Renal pelvis (tissue), 4 donors: ENCODE data around the gene ZNF256. TPM values are rescaled to one million over a fixed set of nuclear protein-coding genes. Genes with fewer than 3 reads are reported as not detected.

ENCODE experiments used
- DNase-seq: peaks from one replicate; pipeline ENCODE4 v3.0.0-alpha.2; 2013
- polyA plus RNA-seq, 3 donors: library from polyadenylated mRNA; unstranded; fragments of 120-200 nt; gene quantifications; one replicate each; pipeline ENCODE4 v1.2.1, GENCODE V29; 2013; ENCODE audit not compliant: insufficient read length in 3 of 3

Gene ZNF256
- polyA plus RNA-seq, 3 donors: 9.0 to 11.2 (median 11.0) TPM

DNA sequence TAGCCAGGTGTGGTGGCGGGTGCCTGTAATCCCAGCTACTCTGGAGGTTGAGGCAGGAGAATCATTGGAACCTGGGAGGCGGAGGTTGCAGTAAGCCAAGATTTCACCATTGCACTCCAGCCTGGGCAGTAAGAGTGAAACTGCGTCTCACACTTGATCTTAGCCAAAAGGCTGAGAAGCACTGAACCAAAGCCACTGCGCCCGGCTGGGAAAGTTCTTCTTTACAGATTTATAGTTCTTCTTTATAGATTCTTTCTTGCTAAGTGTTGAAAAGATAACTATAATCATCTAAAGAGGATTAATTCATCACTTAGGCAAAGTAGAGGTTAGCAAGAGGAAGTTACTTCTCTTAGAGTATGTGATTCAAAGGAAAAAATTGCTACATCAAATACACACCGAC, 42.2 kb downstream of the ZNF256 start:
- no peak for DNase-seq

DNA sequence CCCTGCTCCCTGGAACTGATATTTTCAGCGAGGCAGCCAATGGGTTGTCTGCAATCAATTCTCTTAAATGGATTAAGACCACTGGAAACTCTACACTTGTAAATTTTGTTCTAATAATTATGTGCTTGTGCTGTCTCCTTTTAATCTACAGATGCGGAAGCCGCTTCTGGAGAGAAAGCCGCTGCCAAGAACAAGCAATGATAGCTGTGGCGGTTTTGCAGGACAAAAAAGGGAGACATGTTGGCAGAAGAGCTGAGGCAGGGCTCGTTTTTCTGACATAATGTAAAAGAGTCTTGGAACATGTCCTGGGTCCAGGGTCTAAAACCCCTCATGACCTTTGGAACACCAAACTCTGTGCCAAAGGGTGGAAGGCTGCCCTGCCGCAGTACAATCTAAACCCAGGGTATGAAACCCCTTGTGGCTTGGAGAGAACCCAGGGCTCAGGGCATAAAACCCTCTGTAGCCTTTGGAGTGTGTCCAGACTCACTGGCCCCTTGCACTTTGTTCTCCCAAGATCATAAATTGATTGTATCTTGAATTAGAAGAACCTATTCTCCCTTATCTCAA, 43.8 kb downstream of the ZNF256 start:
- DNase-seq: no peak

DNA sequence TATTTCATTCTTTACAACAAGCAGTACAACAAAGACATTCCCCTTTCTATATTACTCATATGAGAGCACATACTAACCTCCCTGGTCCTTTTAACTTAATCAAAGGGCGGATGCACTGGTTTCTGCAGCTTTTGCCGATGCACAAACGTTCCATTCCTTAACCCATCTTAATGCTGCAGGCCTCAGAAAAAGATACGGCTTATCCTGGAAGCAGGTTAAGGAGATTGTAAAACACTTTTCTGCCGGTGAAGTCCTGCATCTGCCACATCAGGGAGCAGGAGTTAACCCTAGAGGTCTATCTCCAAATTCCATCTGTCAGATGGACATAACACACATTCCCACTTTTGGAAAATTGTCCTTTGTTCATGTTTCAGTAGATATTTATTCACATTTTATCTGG, 47.2 kb downstream of the ZNF256 start:
- peak; percentile 8 for DNase-seq

Other genes starting within 250 kb of the ZNF256 start
- gene ZNF154, start 238.5 kb downstream of the ZNF256 start, polyA plus RNA-seq: 10 to 100 TPM; 23.9 to 39.4 (median 37.7) TPM
- 10 to 100 TPM; 17.3 to 27.2 (median 20.8) TPM for gene ZNF671, start 220.1 kb downstream of the ZNF256 start, polyA plus RNA-seq
- 10 to 100 TPM; 32.9 to 45.5 (median 40.8) TPM for gene ZNF776, start 200.9 kb downstream of the ZNF256 start, polyA plus RNA-seq
- 10 to 100 TPM; 17.8 to 33.8 (median 30.4) TPM for gene ZNF586, start 178.0 kb downstream of the ZNF256 start, polyA plus RNA-seq
- 10 to 100 TPM; 13.1 to 31.5 (median 30.4) TPM for gene ZNF552, start 132.8 kb downstream of the ZNF256 start, polyA plus RNA-seq
- gene ZNF587B, start 117.4 kb downstream of the ZNF256 start, polyA plus RNA-seq: 10 to 100 TPM; 12.1 to 24.3 (median 18.0) TPM
- 10 to 100 TPM; 19.4 to 51.0 (median 49.6) TPM for gene ZNF587, start 97.8 kb downstream of the ZNF256 start, polyA plus RNA-seq
- gene ZNF814, start 58.7 kb downstream of the ZNF256 start, polyA plus RNA-seq: 10 to 100 TPM; 50.7 to 97.4 (median 78.8) TPM
- 10 to 100 TPM; 19.9 to 41.8 (median 40.1) TPM for gene ZNF417, start 31.1 kb downstream of the ZNF256 start, polyA plus RNA-seq
- 10 to 100 TPM; 20.2 to 40.1 (median 30.0) TPM for gene ZNF418, start 12.3 kb downstream of the ZNF256 start, polyA plus RNA-seq
- 1 to 10 TPM in 2 of 3 donors, under 1 TPM in 1; 0.97 to 3.0 (median 2.8) TPM for gene C19orf18, start 26.8 kb upstream of the ZNF256 start, polyA plus RNA-seq
- gene ZNF606, start 55.1 kb upstream of the ZNF256 start, polyA plus RNA-seq: 10 to 100 TPM; 27.9 to 32.3 (median 31.5) TPM
- gene ZSCAN1, start 86.3 kb upstream of the ZNF256 start, polyA plus RNA-seq: 1 to 10 TPM; 6.0 to 8.0 (median 7.8) TPM
- 10 to 100 TPM; 19.9 to 31.6 (median 29.9) TPM for gene ZNF135, start 111.6 kb upstream of the ZNF256 start, polyA plus RNA-seq
- 100 to 1,000 TPM; 103 to 124 (median 107) TPM for gene ZSCAN18, start 150.5 kb upstream of the ZNF256 start, polyA plus RNA-seq
- gene ZNF329, start 203.1 kb upstream of the ZNF256 start, polyA plus RNA-seq: 10 to 100 TPM; 21.9 to 23.4 (median 22.0) TPM
- gene ZNF274, start 235.4 kb upstream of the ZNF256 start, polyA plus RNA-seq: 10 to 100 TPM; 19.1 to 24.9 (median 23.8) TPM